ENCODE data around the gene C2CD4D.
"Not testable (repeated sequence)": the region's sequence is repeated elsewhere in the genome, so short reads cannot be mapped to it uniquely, and the experiment has no call there.

Gene C2CD4D

GRCh38 chr1:151839457-151840403, at the start of gene C2CD4D:
C2CD4D (minus strand) TSS chr1:151839820; CDS start chr1:151838989, 831 bp downstream.
- H3K4me1 ChIP-seq (ENCODE audit: low read depth, poor library complexity, severe bottlenecking), result peaks cover 25% of the 10 kb centered on the region
- TF ChIP-seq, protein P1, sequence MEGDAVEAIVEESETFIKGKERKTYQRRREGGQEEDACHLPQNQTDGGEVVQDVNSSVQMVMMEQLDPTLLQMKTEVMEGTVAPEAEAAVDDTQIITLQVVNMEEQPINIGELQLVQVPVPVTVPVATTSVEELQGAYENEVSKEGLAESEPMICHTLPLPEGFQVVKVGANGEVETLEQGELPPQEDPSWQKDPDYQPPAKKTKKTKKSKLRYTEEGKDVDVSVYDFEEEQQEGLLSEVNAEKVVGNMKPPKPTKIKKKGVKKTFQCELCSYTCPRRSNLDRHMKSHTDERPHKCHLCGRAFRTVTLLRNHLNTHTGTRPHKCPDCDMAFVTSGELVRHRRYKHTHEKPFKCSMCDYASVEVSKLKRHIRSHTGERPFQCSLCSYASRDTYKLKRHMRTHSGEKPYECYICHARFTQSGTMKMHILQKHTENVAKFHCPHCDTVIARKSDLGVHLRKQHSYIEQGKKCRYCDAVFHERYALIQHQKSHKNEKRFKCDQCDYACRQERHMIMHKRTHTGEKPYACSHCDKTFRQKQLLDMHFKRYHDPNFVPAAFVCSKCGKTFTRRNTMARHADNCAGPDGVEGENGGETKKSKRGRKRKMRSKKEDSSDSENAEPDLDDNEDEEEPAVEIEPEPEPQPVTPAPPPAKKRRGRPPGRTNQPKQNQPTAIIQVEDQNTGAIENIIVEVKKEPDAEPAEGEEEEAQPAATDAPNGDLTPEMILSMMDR (conservative IDR thresholded peaks at IDR 0.05; ENCODE audit: low read depth, low read length), result no peak
- H3K79me2 ChIP-seq (ENCODE audit: insufficient read depth, low read depth), result no peaks in the 10 kb centered on the region
- H3K36me3 ChIP-seq (ENCODE audit: insufficient read depth), result no peaks in the 10 kb centered on the region
- H2AFZ ChIP-seq (ENCODE audit: low read depth), result peak within 1 kb of the TSS; percentile 12; the same call in 1 of the 2 replicates
- peaks cover 14% of the 10 kb centered on the region for H3K27me3 ChIP-seq (ENCODE audit: insufficient read depth, low read depth)
- no peaks in the 10 kb centered on the region for H4K20me1 ChIP-seq (ENCODE audit: insufficient read depth)
- H3K9ac ChIP-seq, result peak within 1 kb of the TSS; percentile 44; the same call in 1 of the 2 replicates
- no peak within 1 kb of the TSS; the same call in 1 of the 2 replicates for H3K27ac ChIP-seq
- H3K4me3 ChIP-seq (IDR thresholded peaks at IDR 0.05; ENCODE audit: insufficient read depth, low read depth, low read length), result no peak within 1 kb of the TSS
- H3K4me2 ChIP-seq, result peak within 1 kb of the TSS; percentile 2; the same call in 1 of the 2 replicates

GRCh38 chr1:151888972-151889570, 49.5 kb upstream of the C2CD4D start:
- H3K27ac ChIP-seq, result no peak overlapping the region

GRCh38 chr1:151887028-151887427, 47.4 kb upstream of the C2CD4D start:
- Histone ChIP-seq H3K36me3 (ENCODE audit: insufficient read depth) (no peaks in the 10 kb centered on the region), H3K79me2 (ENCODE audit: insufficient read depth, low read depth) (no peaks in the 10 kb centered on the region), H3K4me2 (no peak overlapping the region), H2AFZ (ENCODE audit: low read depth) (no peak overlapping the region), H3K4me3 (IDR thresholded peaks at IDR 0.05; ENCODE audit: insufficient read depth, low read depth, low read length) (peak overlapping the region; percentile 13), H3K4me1 (ENCODE audit: low read depth, poor library complexity, severe bottlenecking) (no peaks in the 10 kb centered on the region), H3K27me3 (ENCODE audit: insufficient read depth, low read depth) (no peaks in the 10 kb centered on the region), H4K20me1 (ENCODE audit: insufficient read depth) (no peaks in the 10 kb centered on the region), H3K9ac (no peak overlapping the region), H3K27ac (no peak overlapping the region)
- TF ChIP-seq, protein P1 (conservative IDR thresholded peaks at IDR 0.05; ENCODE audit: low read depth, low read length), result no peak

More at GRCh38 chr1:151888972-151889570, 49.5 kb upstream of the C2CD4D start:
- no peaks in the 10 kb centered on the region for H4K20me1 ChIP-seq (ENCODE audit: insufficient read depth)
- no peak overlapping the region for H3K9ac ChIP-seq
- no peaks in the 10 kb centered on the region for H3K79me2 ChIP-seq (ENCODE audit: insufficient read depth, low read depth)
- H3K27me3 ChIP-seq (ENCODE audit: insufficient read depth, low read depth), result no peaks in the 10 kb centered on the region
- H3K36me3 ChIP-seq (ENCODE audit: insufficient read depth), result no peaks in the 10 kb centered on the region
- H3K4me1 ChIP-seq (ENCODE audit: low read depth, poor library complexity, severe bottlenecking), result no peaks in the 10 kb centered on the region
- H3K4me3 ChIP-seq (IDR thresholded peaks at IDR 0.05; ENCODE audit: insufficient read depth, low read depth, low read length), result no peak overlapping the region
- no peak overlapping the region for H2AFZ ChIP-seq (ENCODE audit: low read depth)
- TF ChIP-seq, protein P1 (conservative IDR thresholded peaks at IDR 0.05; ENCODE audit: low read depth, low read length), result peak; percentile 97
- no peak overlapping the region for H3K4me2 ChIP-seq

DNA sequence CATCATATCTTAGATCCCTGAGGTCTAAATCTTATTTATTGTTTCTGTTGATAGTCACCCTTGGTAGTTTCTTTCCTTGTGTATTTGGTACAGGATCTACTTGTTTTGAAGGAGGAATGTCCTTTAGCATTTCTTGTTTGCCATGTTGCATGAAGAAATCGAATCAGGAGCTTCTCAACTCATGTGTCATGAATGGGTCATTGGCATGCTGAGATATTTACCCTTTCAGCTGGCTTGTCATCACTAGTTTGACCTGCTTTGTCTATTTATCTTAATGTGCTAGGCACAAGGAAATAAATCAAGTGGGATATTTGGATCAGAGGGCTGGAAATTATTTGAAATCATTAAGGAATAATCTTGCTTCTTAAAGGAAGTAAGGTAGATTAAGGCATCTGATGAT, 45.9 kb upstream of the C2CD4D start:
- Histone ChIP-seq H3K27me3 (ENCODE audit: insufficient read depth, low read depth) (no peaks in the 10 kb centered on the region), H4K20me1 (ENCODE audit: insufficient read depth) (no peaks in the 10 kb centered on the region), H3K36me3 (ENCODE audit: insufficient read depth) (no peaks in the 10 kb centered on the region), H3K4me2 (no peak overlapping the region), H3K4me1 (ENCODE audit: low read depth, poor library complexity, severe bottlenecking) (no peaks in the 10 kb centered on the region), H3K4me3 (IDR thresholded peaks at IDR 0.05; ENCODE audit: insufficient read depth, low read depth, low read length) (no peak overlapping the region), H2AFZ (ENCODE audit: low read depth) (no peak overlapping the region), H3K9ac (no peak overlapping the region), H3K27ac (no peak overlapping the region), H3K79me2 (ENCODE audit: insufficient read depth, low read depth) (no peaks in the 10 kb centered on the region)
- TF ChIP-seq, protein P1 (conservative IDR thresholded peaks at IDR 0.05; ENCODE audit: low read depth, low read length), result no peak

DNA sequence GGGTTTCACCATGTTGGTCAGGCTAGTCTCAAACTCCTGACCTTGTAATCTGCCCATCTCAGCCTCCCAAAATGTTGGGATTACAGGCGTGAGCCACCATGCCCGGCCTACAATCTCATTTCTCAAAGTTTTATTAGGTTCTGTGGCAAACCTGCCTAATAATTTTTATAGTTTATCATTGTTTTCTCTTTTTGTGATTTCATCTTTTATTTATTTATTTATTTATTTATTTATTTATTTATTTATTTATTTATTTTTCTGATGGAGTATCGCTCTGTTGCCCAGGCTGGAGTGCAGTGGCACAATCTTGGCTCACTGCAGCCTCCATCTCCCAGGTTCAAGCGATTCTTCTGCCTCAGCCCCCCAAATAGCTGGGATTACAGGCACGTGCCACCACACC, 45.3 kb upstream of the C2CD4D start:
- H3K9ac ChIP-seq; H3K4me1 ChIP-seq (ENCODE audit: low read depth, poor library complexity, severe bottlenecking); H3K4me2 ChIP-seq; H2AFZ ChIP-seq (ENCODE audit: low read depth); H3K79me2 ChIP-seq (ENCODE audit: insufficient read depth, low read depth); H3K36me3 ChIP-seq (ENCODE audit: insufficient read depth); H3K27ac ChIP-seq; H3K4me3 ChIP-seq (IDR thresholded peaks at IDR 0.05; ENCODE audit: insufficient read depth, low read depth, low read length); H3K27me3 ChIP-seq (ENCODE audit: insufficient read depth, low read depth); H4K20me1 ChIP-seq (ENCODE audit: insufficient read depth): not testable (repeated sequence)

- not testable (repeated sequence) for H3K79me2 ChIP-seq (ENCODE audit: insufficient read depth, low read depth); H3K9ac ChIP-seq; H3K4me2 ChIP-seq; H4K20me1 ChIP-seq (ENCODE audit: insufficient read depth); H3K36me3 ChIP-seq (ENCODE audit: insufficient read depth); H3K4me3 ChIP-seq (IDR thresholded peaks at IDR 0.05; ENCODE audit: insufficient read depth, low read depth, low read length); H2AFZ ChIP-seq (ENCODE audit: low read depth); H3K27ac ChIP-seq; H3K4me1 ChIP-seq (ENCODE audit: low read depth, poor library complexity, severe bottlenecking); H3K27me3 ChIP-seq (ENCODE audit: insufficient read depth, low read depth)
Measured at GRCh38 chr1:151884445-151884844, 44.8 kb upstream of the C2CD4D start.
